ENCODE data around the gene OPA1. TPM values are rescaled to one million over a fixed set of nuclear protein-coding genes. Genes with fewer than 3 reads are reported as not detected.

OPA1 gene
- total RNA-seq, 1 experiment from 2014 or later, result 84.4 TPM

GRCh38 chr3:193552923-193553322 lies 40.1 kb upstream of the OPA1 start:
- POLR2A ChIA-PET (ENCODE audit: low non-redundant PET), result no interaction called here
- Histone ChIP-seq H3K9me3 (ENCODE audit: low read depth, low read length, poor library complexity, severe bottlenecking) (no peaks in the 10 kb centered on the region), H3K4me3 (ENCODE audit: low read depth, low read length, poor library complexity, severe bottlenecking) (no peak overlapping the region), H3K27me3 (replicated peaks; ENCODE audit: insufficient read depth, low read depth, low read length, poor library complexity) (no peaks in the 10 kb centered on the region), H3K27ac (ENCODE audit: low read depth, low read length, poor library complexity, severe bottlenecking) (no peak overlapping the region), H3K36me3 (ENCODE audit: insufficient read depth, low read length, poor library complexity, severe bottlenecking) (no peaks in the 10 kb centered on the region), H3K4me1 (ENCODE audit: insufficient read depth, low read length, poor library complexity, severe bottlenecking) (peaks cover 11% of the 10 kb centered on the region)
- CTCF ChIA-PET, result no interaction called here
- TF ChIP-seq CTCF (conservative IDR thresholded peaks at IDR 0.05; ENCODE audit: low read depth, low read length) (no peak), EZH2 (IDR thresholded peaks at IDR 0.05; ENCODE audit: borderline replicate concordance, low read depth, low read length, poor library complexity, severe bottlenecking) (no peak)
- DNase-seq (ENCODE audit: low spot score), result no peak
- intact Hi-C loops (cut with micrococcal nuclease; ENCODE audit: unreplicated experiment), result no loop called here
- no TSS peak for BruUV-seq (replicated peaks)

GRCh38 chr3:193553586-193553985 lies 39.4 kb upstream of the OPA1 start:
- TF ChIP-seq CTCF (conservative IDR thresholded peaks at IDR 0.05; ENCODE audit: low read depth, low read length), result no peak
- TF ChIP-seq EZH2 (IDR thresholded peaks at IDR 0.05; ENCODE audit: borderline replicate concordance, low read depth, low read length, poor library complexity, severe bottlenecking), result no peak
- no peak for DNase-seq (ENCODE audit: low spot score)
- H3K9me3 ChIP-seq (ENCODE audit: low read depth, low read length, poor library complexity, severe bottlenecking), result no peaks in the 10 kb centered on the region
- no peak overlapping the region for H3K4me3 ChIP-seq (ENCODE audit: low read depth, low read length, poor library complexity, severe bottlenecking)
- CTCF ChIA-PET, result no interaction called here
- peaks cover 5% of the 10 kb centered on the region for H3K4me1 ChIP-seq (ENCODE audit: insufficient read depth, low read length, poor library complexity, severe bottlenecking)
- BruUV-seq (replicated peaks), result no TSS peak
- no peak overlapping the region for H3K27ac ChIP-seq (ENCODE audit: low read depth, low read length, poor library complexity, severe bottlenecking)
- POLR2A ChIA-PET (ENCODE audit: low non-redundant PET), result no interaction called here
- intact Hi-C loops (cut with micrococcal nuclease; ENCODE audit: unreplicated experiment), result no loop called here
- H3K27me3 ChIP-seq (replicated peaks; ENCODE audit: insufficient read depth, low read depth, low read length, poor library complexity), result no peaks in the 10 kb centered on the region
- no peaks in the 10 kb centered on the region for H3K36me3 ChIP-seq (ENCODE audit: insufficient read depth, low read length, poor library complexity, severe bottlenecking)

- ChIA-PET CTCF (no interaction called here), POLR2A (ENCODE audit: low non-redundant PET) (no interaction called here)
- no peak for TF ChIP-seq CTCF (conservative IDR thresholded peaks at IDR 0.05; ENCODE audit: low read depth, low read length)
- no peak for TF ChIP-seq EZH2 (IDR thresholded peaks at IDR 0.05; ENCODE audit: borderline replicate concordance, low read depth, low read length, poor library complexity, severe bottlenecking)
- no peaks in the 10 kb centered on the region for H3K36me3 ChIP-seq (ENCODE audit: insufficient read depth, low read length, poor library complexity, severe bottlenecking)
- no peak within 1 kb of the TSS for H3K27ac ChIP-seq (ENCODE audit: low read depth, low read length, poor library complexity, severe bottlenecking)
- no peaks in the 10 kb centered on the region for H3K27me3 ChIP-seq (replicated peaks; ENCODE audit: insufficient read depth, low read depth, low read length, poor library complexity)
- no peaks in the 10 kb centered on the region for H3K9me3 ChIP-seq (ENCODE audit: low read depth, low read length, poor library complexity, severe bottlenecking)
- no TSS peak for BruUV-seq (replicated peaks)
- DNase-seq (ENCODE audit: low spot score), result no peak
- no peak within 1 kb of the TSS for H3K4me3 ChIP-seq (ENCODE audit: low read depth, low read length, poor library complexity, severe bottlenecking)
- intact Hi-C loops (cut with micrococcal nuclease; ENCODE audit: unreplicated experiment), result no loop called here
- no peaks in the 10 kb centered on the region for H3K4me1 ChIP-seq (ENCODE audit: insufficient read depth, low read length, poor library complexity, severe bottlenecking)
Observed at GRCh38 chr3:193554811-193555210, 38.2 kb upstream of the OPA1 start, which contains the start of gene ATP13A4. Gene ATP13A4, minus strand, starts transcription at chr3:193554895. Its CDS starts 96 bp downstream, at chr3:193554799.

All from A673 (cell line).